ENCODE measurements around the gene STIMATE.

GRCh38 chr3:52787672-52788625 lies 109.4 kb downstream of the STIMATE start:
- no peak for TF ChIP-seq CTCF (IDR thresholded peaks at IDR 0.05; ENCODE audit: low read length)
- TF ChIP-seq EZH2 (IDR thresholded peaks at IDR 0.05; ENCODE audit: borderline replicate concordance, low read length), result no peak
